NCI-H1048 (cell line): ENCODE measurements around the gene SLC7A7.
"Not testable (repeated sequence)": the region's sequence is repeated elsewhere in the genome, so short reads cannot be mapped to it uniquely, and the experiment has no call there.

Source experiments
- DNase-seq: peaks from one replicate; lab custom pipeline; 2025; lab: John Stamatoyannopoulos, UW

Gene SLC7A7

GRCh38 chr14:22814941-22815713 is at the start of gene SLC7A7:
Gene SLC7A7, minus strand, starts transcription at chr14:22815435. Its CDS starts 2,037 bp downstream, at chr14:22813398.
- no peak for DNase-seq

GRCh38 chr14:22864979-22865378 is 49.7 kb upstream of the SLC7A7 start:
- DNase-seq = no peak

- DNase-seq = no peak
Observed at GRCh38 chr14:22861651-22862050, 46.4 kb upstream of the SLC7A7 start.

GRCh38 chr14:22860377-22860776 is 45.1 kb upstream of the SLC7A7 start:
- not testable (repeated sequence) for DNase-seq

- DNase-seq = no peak
Observed at GRCh38 chr14:22856428-22856827, 41.2 kb upstream of the SLC7A7 start.

- no peak for DNase-seq
Observed at GRCh38 chr14:22854963-22855724, 39.9 kb upstream of the SLC7A7 start.

GRCh38 chr14:22854296-22854695 is 39.1 kb upstream of the SLC7A7 start:
- DNase-seq = not testable (repeated sequence)

- peak; percentile 64 for DNase-seq
Observed at GRCh38 chr14:22852940-22853767, 37.9 kb upstream of the SLC7A7 start.

GRCh38 chr14:22852599-22852939 is 37.3 kb upstream of the SLC7A7 start:
- no peak for DNase-seq

GRCh38 chr14:22852178-22852577 is 36.9 kb upstream of the SLC7A7 start:
- DNase-seq = not testable (repeated sequence)

- DNase-seq = no peak
Observed at GRCh38 chr14:22850944-22851764, 35.9 kb upstream of the SLC7A7 start.

- no peak for DNase-seq
Observed at GRCh38 chr14:22849212-22849819, 34.1 kb upstream of the SLC7A7 start.

GRCh38 chr14:22848351-22849164 is 33.3 kb upstream of the SLC7A7 start:
- no peak for DNase-seq

- no peak for DNase-seq
Observed at GRCh38 chr14:22847661-22848341, 32.6 kb upstream of the SLC7A7 start.

- no peak for DNase-seq
Observed at GRCh38 chr14:22846811-22847307, 31.6 kb upstream of the SLC7A7 start.

- no peak for DNase-seq
Observed at GRCh38 chr14:22845821-22846625, 30.8 kb upstream of the SLC7A7 start.

- DNase-seq = no peak
Observed at GRCh38 chr14:22845103-22845394, 29.8 kb upstream of the SLC7A7 start.

- no peak for DNase-seq
Observed at GRCh38 chr14:22844221-22845102, 29.2 kb upstream of the SLC7A7 start.
